Glutamatergic neuron (in vitro differentiated cells): ENCODE data around the gene MAPRE2. TPM values are rescaled to one million over a fixed set of nuclear protein-coding genes. Genes with fewer than 3 reads are reported as not detected.

ENCODE experiments used
- DNase-seq: peaks from one replicate; pipeline ENCODE4 v3.0.0; 2022
- H3K27ac Mint-ChIP-seq: one replicate; pipeline ENCODE4 v1.8.0; 2020; ENCODE audit warnings: mild to moderate bottlenecking, mixed read lengths, inconsistent platforms; ENCODE audit not compliant: unreplicated experiment
- H3K27me3 Mint-ChIP-seq: one replicate; pipeline ENCODE4 v1.8.0; 2020; ENCODE audit warnings: mild to moderate bottlenecking, moderate library complexity, mixed read lengths, inconsistent platforms; ENCODE audit not compliant: unreplicated experiment
- H3K36me3 Mint-ChIP-seq: one replicate; pipeline ENCODE4 v1.8.0; 2020; ENCODE audit warnings: mild to moderate bottlenecking, mixed read lengths, inconsistent platforms; ENCODE audit not compliant: unreplicated experiment
- H3K4me1 Mint-ChIP-seq: one replicate; pipeline ENCODE4 v1.8.0; 2020; ENCODE audit warnings: mild to moderate bottlenecking, low read depth, mixed read lengths, inconsistent platforms; ENCODE audit not compliant: unreplicated experiment
- H3K4me3 Mint-ChIP-seq: one replicate; pipeline ENCODE4 v1.8.0; 2020; ENCODE audit warnings: mild to moderate bottlenecking, mixed read lengths, inconsistent platforms; ENCODE audit not compliant: unreplicated experiment
- H3K9me3 Mint-ChIP-seq: one replicate; pipeline ENCODE4 v1.8.0; 2020; ENCODE audit warnings: mild to moderate bottlenecking, moderate library complexity, mixed read lengths, inconsistent platforms; ENCODE audit not compliant: unreplicated experiment
- CTCF ChIP-seq: fragments of 200-600 bp; sonication (generic); IDR thresholded peaks from one replicate; pipeline ENCODE4 v1.5.0; 2021; ENCODE audit not compliant: partially characterized antibody, unreplicated experiment
- total RNA-seq: library from RNA; stranded (reverse); fragmentation: NEBNext Ultra II Directional; extraction: Animal tissue kit (Norgen Biotek cat#: 25700); gene quantifications from one replicate; pipeline ENCODE4 v1.2.1, GENCODE V29; 2021; ENCODE audit not compliant: unreplicated experiment

The MAPRE2 gene
- total RNA-seq, 1 donor from 2014 or later: 127 TPM

DNA sequence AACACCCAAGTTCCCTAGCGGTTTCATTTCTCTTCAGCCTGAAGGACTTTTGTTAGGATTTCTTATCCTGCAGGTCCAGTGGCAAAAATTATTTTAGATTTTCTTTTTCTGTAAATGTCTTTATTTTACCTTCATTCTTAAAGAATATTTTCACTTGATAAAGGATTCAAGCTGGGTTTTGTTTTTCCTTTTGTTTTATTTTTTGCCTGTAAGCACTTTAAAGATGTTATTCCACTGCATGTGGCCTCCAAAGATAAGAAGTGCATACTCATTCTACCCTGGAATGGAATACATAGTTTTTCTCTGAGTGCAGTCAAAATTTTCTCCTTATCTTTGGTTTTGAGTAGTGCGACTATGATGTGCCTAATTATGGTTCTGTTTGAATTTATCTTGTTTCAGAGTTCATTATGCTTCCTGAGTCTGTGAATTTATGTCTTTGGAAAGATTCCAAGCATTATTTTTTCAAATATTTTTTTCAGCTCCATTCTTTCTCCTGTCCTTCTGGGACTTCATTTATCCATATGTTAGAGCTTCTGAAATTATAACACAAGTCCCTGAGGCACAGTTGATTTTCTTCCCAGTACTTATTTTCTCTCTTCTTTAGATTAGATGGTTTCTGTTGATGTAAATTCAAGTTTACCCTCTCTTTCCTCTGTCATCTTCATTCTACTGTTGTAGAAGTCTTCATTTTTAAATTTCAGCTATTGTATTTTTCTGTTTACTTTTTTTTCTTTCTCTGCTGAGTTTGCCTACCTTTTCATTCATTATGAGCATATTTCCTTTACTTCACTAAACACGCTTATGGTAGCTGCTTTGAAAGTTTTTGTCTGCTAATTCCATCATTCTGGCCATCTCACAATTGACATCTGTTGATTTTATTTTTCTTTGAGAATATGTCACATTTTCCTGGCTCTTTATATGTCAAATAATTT, 69.6 kb downstream of the MAPRE2 start:
- Mint-ChIP-seq H3K4me1 (peaks cover 10% of the 10 kb centered on the region), H3K36me3 (no peaks in the 10 kb centered on the region), H3K4me3 (no peak overlapping the region), H3K27me3 (no peaks in the 10 kb centered on the region), H3K27ac (no peak overlapping the region), H3K9me3 (peaks cover 4% of the 10 kb centered on the region)
- no peak for DNase-seq
- TF ChIP-seq CTCF: no peak

DNA sequence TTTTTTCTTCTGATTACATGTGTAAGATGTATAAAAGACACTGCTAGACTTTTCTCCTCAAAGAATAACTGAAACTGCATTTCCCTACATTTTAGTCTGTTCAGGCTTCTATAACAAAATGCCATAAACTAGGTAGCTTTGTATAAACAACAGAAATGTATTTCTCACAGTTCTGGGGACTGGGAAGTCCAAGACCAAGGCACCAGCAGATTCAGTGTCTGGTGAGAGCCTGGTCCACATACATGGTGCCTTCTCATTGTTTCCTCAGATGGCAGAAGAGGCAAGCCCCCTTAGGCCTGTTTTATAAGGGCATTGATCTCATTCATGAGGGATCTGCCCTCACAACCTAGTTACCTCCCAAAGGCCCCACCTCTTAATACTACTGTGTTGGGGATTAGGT, 71.5 kb downstream of the MAPRE2 start:
- no peak for DNase-seq
- H3K27ac Mint-ChIP-seq: no peak overlapping the region
- TF ChIP-seq CTCF: no peak
- H3K36me3 Mint-ChIP-seq: no peaks in the 10 kb centered on the region
- no peak overlapping the region for H3K4me3 Mint-ChIP-seq
- H3K9me3 Mint-ChIP-seq: peaks cover 2% of the 10 kb centered on the region
- no peaks in the 10 kb centered on the region for H3K27me3 Mint-ChIP-seq
- H3K4me1 Mint-ChIP-seq: peaks cover 22% of the 10 kb centered on the region

GRCh38 chr18:35114305-35114704, 73.1 kb downstream of the MAPRE2 start:
- peaks cover 36% of the 10 kb centered on the region for H3K4me1 Mint-ChIP-seq
- no peak overlapping the region for H3K27ac Mint-ChIP-seq
- H3K36me3 Mint-ChIP-seq: no peaks in the 10 kb centered on the region
- TF ChIP-seq CTCF: no peak
- DNase-seq: no peak
- peaks cover 2% of the 10 kb centered on the region for H3K9me3 Mint-ChIP-seq
- H3K27me3 Mint-ChIP-seq: peaks cover 3% of the 10 kb centered on the region
- no peak overlapping the region for H3K4me3 Mint-ChIP-seq

DNA sequence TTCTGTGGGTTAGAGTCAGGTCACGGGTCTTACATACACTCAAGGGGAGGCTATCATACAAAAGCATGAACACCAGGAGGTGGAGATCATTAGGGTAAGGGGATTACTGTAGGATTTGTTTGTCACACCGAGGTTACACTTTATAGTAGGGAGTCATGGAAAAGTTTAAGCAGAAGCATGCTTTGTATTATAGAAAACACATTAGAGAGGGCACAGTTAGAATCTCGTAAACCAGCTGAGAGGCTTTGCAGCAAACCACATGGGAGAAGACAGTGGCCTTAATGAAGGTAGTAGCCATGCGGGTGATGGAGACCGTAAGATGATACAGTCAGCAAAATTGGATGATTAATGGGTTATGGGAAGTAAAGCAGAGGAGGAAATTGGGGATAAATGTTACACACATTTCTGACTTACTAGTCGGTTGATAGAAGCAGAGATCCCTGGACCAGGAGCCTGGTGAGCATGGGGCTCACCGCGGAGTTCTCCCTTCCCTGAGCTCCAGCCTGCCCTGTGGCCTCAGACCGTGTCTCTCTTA, 75.6 kb downstream of the MAPRE2 start:
- Mint-ChIP-seq H3K27ac (no peak overlapping the region), H3K4me1 (peaks cover 41% of the 10 kb centered on the region), H3K36me3 (no peaks in the 10 kb centered on the region), H3K27me3 (peaks cover 6% of the 10 kb centered on the region), H3K4me3 (peak overlapping the region; percentile 7), H3K9me3 (peaks cover 2% of the 10 kb centered on the region)
- TF ChIP-seq CTCF: no peak
- DNase-seq: no peak

DNA sequence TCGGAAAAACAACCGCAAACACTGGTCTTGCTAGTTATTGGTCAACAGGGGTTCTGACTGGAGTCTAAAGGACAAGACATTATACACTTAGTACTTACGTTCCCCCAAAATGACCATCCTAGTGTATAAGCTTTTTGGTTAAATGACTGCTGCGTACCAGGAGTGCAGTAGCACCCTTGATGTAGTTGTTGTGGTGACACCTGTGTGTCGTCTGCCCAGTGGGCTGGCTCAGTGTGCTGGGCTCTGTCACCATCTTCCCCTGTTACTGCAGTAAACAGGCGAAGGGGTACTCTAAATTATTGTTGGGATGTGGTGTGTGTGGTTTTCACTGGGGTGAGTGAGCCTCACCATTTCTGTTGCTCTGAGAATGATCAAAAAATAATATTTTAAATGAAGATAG, 76.2 kb downstream of the MAPRE2 start:
- Mint-ChIP-seq H3K4me3 (peak overlapping the region; percentile 48), H3K9me3 (no peaks in the 10 kb centered on the region), H3K27ac (no peak overlapping the region), H3K27me3 (peaks cover 6% of the 10 kb centered on the region), H3K36me3 (no peaks in the 10 kb centered on the region), H3K4me1 (peaks cover 44% of the 10 kb centered on the region)
- DNase-seq: no peak
- no peak for TF ChIP-seq CTCF
